Thoracic aorta (tissue), 2 donors: ENCODE results near the gene CDK16. TPM values are rescaled to one million over a fixed set of nuclear protein-coding genes. Genes with fewer than 3 reads are reported as not detected.

Experiments used
- ATAC-seq: fragments of 150-250 bp; one replicate; pipeline ENCODE4 v1.8.0; 2017; ENCODE audit warnings: low read depth; ENCODE audit not compliant: insufficient number of reproducible peaks, low FRiP score
- DNase-seq: peaks from one replicate; pipeline ENCODE4 v3.0.0-alpha.2; 2020; ENCODE audit warnings: low spot score
- H3K27ac ChIP-seq, 2 donors: fragments of 200-600 bp; sonication (generic); 1 replicate in 1 of 2; 2 replicates in 1 of 2; pipeline ENCODE4 v1.5.1; 2016; ENCODE audit warnings: mild to moderate bottlenecking in 2 of 2, moderate library complexity in 2 of 2
- H3K27me3 ChIP-seq: fragments of 200-600 bp; sonication (generic); replicated peaks from 2 replicates; pipeline ENCODE4 v1.6.0; 2016; ENCODE audit warnings: mild to moderate bottlenecking; ENCODE audit not compliant: insufficient read depth
- H3K36me3 ChIP-seq: fragments of 200-600 bp; sonication (generic); one replicate; pipeline ENCODE4 v1.5.1; 2016
- H3K4me1 ChIP-seq, 2 donors: fragments of 200-600 bp; sonication (generic); 1 replicate in 1 of 2; 2 replicates in 1 of 2; pipeline versions ENCODE4 v1.5.1 to v1.6.0; 2016; ENCODE audit warnings: low read depth in 2 of 2, mild to moderate bottlenecking in 1 of 2; ENCODE audit not compliant: control insufficient read depth in 1 of 2
- H3K4me3 ChIP-seq: fragments of 200-600 bp; sonication (generic); 2 replicates; pipeline ENCODE4 v1.5.1; 2016; ENCODE audit warnings: mild to moderate bottlenecking
- H3K9me3 ChIP-seq: fragments of 200-600 bp; sonication (generic); 2 replicates; pipeline ENCODE4 v1.5.1; 2016
- CTCF ChIP-seq: fragments of 200-600 bp; sonication (generic); IDR thresholded peaks from one replicate; pipeline ENCODE4 v1.5.1; 2019; ENCODE audit warnings: antibody characterized with exemption
- total RNA-seq, 2 donors: library from RNA; depleted of rRNA; stranded (reverse); fragments of >200 nt; gene quantifications; one replicate each; pipeline versions ENCODE4 v1.1.0 to v1.2.3, GENCODE V29; 2016

The CDK16 gene
- total RNA-seq = 10 to 100 TPM; 66.7 to 74.6 TPM

DNA sequence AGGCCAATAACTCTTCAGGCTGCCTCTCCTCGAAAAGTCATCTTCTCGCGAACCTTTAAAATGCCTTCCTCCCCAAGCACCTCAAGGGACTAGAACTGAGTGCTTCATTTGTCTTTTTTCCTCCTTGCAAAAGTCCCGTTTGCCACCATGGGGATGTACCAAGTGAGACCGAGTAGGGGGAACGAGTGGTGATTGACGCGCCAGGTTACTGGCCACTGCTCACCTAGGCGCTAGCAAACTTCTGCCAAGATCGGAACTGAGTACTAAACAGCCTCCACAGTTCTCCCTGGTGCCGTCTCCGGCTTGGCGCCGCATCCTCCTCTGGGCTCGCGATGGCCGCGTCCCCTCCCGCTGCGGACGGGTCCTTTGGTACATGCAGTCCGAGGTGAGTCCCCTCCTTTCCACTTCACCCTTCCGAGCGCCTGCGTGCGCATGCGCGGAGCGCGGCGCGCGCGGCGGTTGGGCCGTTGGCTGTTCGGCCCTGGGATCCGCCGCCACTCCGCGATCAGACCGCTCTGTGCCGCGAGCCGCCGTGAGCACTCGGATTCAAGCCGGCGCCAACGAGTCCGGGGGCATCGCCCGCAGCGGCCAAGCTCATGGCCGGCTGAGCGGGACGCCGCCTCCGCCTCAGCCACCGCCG, at the start of gene CDK16:
TSS of gene CDK16 (plus strand) at position 402 of the 640 bp plus-strand sequence. CDS start 4,877 bp downstream, outside the sequence.
- H3K36me3 ChIP-seq = peaks cover 16% of the 10 kb centered on the region
- TF ChIP-seq CTCF = no peak
- peaks cover 4 to 26% of the 10 kb centered on the region in 2 donors for H3K4me1 ChIP-seq
- peak within 1 kb of the TSS; percentile 81 for H3K4me3 ChIP-seq
- H3K27ac ChIP-seq = peak within 1 kb of the TSS; percentile 92 to 96
- no peaks in the 10 kb centered on the region for H3K27me3 ChIP-seq
- H3K9me3 ChIP-seq = no peaks in the 10 kb centered on the region
- no peak for DNase-seq
- peak; percentile 34 for ATAC-seq

DNA sequence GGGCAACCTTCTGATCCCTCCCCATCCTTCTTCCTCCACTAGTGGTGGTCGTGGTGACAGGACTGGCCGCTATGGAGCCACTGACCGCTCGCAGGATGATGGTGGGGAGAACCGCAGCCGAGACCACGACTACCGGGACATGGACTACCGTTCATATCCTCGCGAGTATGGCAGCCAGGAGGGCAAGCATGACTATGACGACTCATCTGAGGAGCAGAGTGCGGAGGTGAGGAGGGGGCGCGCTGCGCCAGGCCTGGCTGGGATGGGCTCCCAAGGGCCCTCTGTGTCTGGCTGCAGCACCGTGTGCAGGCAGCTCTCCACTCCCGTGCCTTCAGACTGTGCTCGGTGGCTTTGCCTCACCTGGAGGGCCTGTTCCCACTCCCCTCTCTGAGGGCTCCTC, 49.2 kb upstream of the CDK16 start:
- ATAC-seq (no peak), DNase-seq (no peak)
- Histone ChIP-seq H3K9me3 (no peaks in the 10 kb centered on the region), H3K4me3 (no peak overlapping the region), H3K27ac (no peak overlapping the region), H3K36me3 (peaks cover 15% of the 10 kb centered on the region), H3K27me3 (no peaks in the 10 kb centered on the region), H3K4me1 (no peaks in the 10 kb centered on the region)
- no peak for TF ChIP-seq CTCF

DNA sequence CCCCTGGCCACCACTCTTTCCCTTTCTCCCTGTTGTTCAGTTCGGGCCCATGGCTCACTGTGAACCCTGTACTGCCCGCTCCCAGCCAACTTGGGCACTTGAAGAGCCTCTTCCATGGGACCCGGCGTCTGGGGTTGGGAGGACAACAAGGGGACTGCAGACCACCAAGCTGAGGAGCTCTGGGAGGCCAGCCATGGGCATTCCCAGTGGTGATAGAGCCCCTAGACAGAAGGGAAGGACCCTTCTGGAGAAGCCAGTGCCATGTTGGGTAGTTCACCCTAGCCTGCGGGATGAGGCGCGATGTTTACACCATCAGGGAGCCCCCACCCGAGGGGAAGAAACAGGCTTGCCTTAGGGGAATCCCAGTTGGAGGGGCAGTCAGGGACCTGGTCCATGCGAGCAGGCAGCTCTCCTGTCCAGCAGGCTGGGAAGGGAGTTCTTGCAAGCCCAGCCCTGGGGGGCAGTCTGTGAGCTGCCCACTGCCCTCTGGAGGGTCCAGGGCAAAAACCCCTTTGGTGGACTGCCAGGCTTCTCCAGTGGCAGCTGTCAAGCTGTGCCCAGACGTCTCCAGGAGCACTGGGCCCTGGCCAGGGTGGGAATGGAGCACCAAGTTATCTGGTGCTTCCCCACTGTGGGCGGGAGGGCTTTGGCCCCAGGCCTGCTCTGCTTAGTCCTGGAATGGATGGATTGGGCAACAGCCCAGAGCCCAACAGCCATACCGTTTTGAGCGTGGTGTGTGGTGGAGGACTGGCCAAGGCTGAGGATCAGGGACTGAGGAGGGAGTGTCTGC, 48.6 kb upstream of the CDK16 start:
- no peak for TF ChIP-seq CTCF
- H3K27me3 ChIP-seq = no peaks in the 10 kb centered on the region
- peaks cover 15% of the 10 kb centered on the region for H3K36me3 ChIP-seq
- no peaks in the 10 kb centered on the region for H3K4me1 ChIP-seq
- no peak overlapping the region for H3K27ac ChIP-seq
- no peaks in the 10 kb centered on the region for H3K9me3 ChIP-seq
- DNase-seq (no peak), ATAC-seq (no peak)
- no peak overlapping the region for H3K4me3 ChIP-seq

DNA sequence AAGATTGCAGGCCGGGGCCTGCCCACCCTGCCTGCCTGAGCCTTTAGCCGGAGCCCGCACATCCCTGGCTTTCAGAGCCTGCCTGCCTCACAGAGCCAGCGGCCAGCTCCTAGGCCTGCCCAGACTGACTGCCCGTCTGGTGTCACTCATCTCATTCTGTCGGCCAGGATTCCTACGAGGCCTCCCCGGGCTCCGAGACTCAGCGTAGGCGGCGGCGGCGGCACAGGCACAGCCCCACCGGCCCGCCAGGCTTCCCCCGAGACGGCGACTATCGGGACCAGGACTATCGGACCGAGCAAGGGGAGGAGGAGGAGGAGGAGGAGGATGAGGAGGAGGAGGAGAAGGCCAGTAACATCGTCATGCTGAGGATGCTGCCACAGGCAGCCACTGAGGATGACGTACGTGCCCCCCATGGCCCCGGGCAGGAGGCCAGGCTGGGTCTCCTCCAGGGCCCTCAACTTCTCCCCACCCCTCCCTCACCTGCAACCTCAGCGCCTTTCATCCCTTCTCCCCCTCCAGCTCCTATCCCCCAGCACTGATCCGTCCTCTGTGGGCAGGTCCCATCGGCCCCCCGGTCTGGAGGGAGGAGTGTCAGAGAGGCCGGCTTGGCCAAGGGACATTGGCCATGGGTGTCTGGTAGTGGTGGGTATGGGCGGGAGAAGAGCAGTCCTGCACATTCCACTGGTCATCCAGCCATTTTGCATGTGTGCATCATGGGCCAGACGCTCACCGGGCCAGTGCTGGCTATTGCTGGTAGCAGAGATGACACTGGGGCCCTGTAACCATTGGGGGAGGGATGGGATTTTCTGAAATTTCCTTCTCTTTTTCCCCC, 47.4 kb upstream of the CDK16 start:
- Histone ChIP-seq H3K36me3 (peaks cover 24% of the 10 kb centered on the region), H3K9me3 (no peaks in the 10 kb centered on the region), H3K27ac (no peak overlapping the region), H3K4me1 (no peaks in the 10 kb centered on the region), H3K27me3 (no peaks in the 10 kb centered on the region), H3K4me3 (no peak overlapping the region)
- no peak for ATAC-seq
- no peak for DNase-seq
- TF ChIP-seq CTCF = no peak

- Histone ChIP-seq H3K4me1 (no peaks in the 10 kb centered on the region), H3K27me3 (no peaks in the 10 kb centered on the region), H3K9me3 (no peaks in the 10 kb centered on the region), H3K27ac (no peak overlapping the region), H3K36me3 (peaks cover 31% of the 10 kb centered on the region), H3K4me3 (no peak overlapping the region)
- DNase-seq = no peak
- no peak for ATAC-seq
- no peak for TF ChIP-seq CTCF
Observed at GRCh38 chrX:47171996-47172395, 46.5 kb upstream of the CDK16 start.
